ENCODE data around the gene APELA.
"Not testable (repeated sequence)": the region's sequence is repeated elsewhere in the genome, so short reads cannot be mapped to it uniquely, and the experiment has no call there.

Gene APELA

GRCh38 chr4:164935363-164935762 is 58.4 kb downstream of the APELA start:
- peak; percentile 50 for DNase-seq (ENCODE audit: low spot score)
- TF ChIP-seq, protein P1, sequence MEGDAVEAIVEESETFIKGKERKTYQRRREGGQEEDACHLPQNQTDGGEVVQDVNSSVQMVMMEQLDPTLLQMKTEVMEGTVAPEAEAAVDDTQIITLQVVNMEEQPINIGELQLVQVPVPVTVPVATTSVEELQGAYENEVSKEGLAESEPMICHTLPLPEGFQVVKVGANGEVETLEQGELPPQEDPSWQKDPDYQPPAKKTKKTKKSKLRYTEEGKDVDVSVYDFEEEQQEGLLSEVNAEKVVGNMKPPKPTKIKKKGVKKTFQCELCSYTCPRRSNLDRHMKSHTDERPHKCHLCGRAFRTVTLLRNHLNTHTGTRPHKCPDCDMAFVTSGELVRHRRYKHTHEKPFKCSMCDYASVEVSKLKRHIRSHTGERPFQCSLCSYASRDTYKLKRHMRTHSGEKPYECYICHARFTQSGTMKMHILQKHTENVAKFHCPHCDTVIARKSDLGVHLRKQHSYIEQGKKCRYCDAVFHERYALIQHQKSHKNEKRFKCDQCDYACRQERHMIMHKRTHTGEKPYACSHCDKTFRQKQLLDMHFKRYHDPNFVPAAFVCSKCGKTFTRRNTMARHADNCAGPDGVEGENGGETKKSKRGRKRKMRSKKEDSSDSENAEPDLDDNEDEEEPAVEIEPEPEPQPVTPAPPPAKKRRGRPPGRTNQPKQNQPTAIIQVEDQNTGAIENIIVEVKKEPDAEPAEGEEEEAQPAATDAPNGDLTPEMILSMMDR (IDR thresholded peaks at IDR 0.05; ENCODE audit: borderline replicate concordance, control extremely low read depth, extremely low read depth, insufficient read depth, missing control alignments), result peak; percentile 22
- in situ Hi-C loops (cut with MboI; ENCODE audit: low sequenced_read_pairs, unreplicated experiment), result no loop called here

DNA sequence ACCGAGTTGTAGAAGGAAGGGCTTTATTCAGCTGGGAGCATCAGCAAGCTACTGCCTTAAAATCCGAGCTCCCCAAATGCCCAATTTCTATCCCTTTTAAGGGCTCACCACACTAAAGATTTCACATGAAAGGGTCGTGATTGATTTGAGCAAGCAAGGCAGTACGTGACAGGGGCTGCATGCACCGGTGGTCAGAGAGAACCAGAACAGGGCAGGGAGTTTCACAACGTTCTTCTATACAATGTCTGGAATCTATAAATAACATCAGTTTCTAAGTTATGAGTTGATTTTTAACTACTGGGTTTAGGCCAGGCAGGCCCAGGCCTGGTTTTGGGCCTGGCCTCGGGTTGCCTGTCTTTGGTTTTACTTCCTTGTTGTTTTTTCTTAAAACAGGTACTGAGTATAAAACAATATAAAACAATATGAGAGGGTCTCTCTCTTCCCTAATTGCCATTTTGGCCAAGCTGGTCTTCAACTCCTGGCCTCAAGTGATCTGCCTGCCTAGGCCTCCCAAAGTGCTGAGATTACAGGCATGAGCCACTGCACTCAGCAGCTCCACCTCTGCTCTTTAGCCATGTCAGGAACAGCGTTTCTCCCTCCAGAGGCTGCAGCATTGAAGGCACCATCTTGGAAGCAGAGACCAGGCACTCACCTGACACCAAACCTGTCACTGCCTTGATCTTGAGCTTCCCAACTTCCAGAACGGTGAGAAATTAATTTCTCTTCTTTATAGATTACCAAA is 59.1 kb downstream of the APELA start:
- in situ Hi-C loops (cut with MboI; ENCODE audit: low sequenced_read_pairs, unreplicated experiment); DNase-seq (ENCODE audit: low spot score): not testable (repeated sequence)

DNA sequence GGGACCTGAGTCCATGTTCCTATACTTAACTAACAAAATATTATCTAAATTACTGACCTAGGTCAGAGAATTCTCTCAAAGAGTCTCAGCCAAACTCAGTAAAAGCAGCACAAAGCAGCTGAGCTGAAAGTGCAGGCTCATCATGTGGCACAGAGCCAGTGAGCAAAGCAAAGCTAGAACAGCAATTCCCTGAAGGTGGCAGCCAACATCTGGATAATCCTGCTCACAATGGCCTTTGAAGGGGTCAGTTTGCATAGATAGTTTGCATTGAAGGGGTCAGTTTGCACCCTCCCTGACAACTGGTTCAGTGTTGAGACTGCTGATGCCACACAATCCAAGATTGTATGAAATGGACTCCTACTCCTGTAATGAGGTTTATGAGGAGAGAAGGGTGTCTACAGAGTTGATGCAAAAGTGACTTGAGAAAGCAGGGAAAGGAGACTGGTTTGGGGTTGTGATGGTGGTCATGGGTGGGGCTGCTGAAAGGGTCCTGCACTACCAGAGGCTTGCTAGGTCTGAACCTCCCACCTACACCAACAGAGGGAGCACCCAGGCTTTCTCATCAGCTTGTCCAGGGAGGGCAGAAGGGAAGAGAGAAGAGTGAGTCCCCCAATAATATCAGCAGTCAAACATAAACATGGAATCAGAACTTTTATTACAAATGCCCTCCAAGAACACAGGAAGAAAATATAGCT is 60.7 kb downstream of the APELA start:
- no peak for DNase-seq (ENCODE audit: low spot score)
- in situ Hi-C loops (cut with MboI; ENCODE audit: low sequenced_read_pairs, unreplicated experiment), result no loop called here
- TF ChIP-seq, protein P1 (IDR thresholded peaks at IDR 0.05; ENCODE audit: borderline replicate concordance, control extremely low read depth, extremely low read depth, insufficient read depth, missing control alignments), result peak; percentile 48

GRCh38 chr4:164943192-164943591 is 66.2 kb downstream of the APELA start:
- TF ChIP-seq, protein P1 (IDR thresholded peaks at IDR 0.05; ENCODE audit: borderline replicate concordance, control extremely low read depth, extremely low read depth, insufficient read depth, missing control alignments), result no peak
- in situ Hi-C loops (cut with MboI; ENCODE audit: low sequenced_read_pairs, unreplicated experiment), result no loop called here
- DNase-seq (ENCODE audit: low spot score), result no peak

GRCh38 chr4:164945146-164945545 is 68.2 kb downstream of the APELA start:
- in situ Hi-C loops (cut with MboI; ENCODE audit: low sequenced_read_pairs, unreplicated experiment), result no loop called here
- DNase-seq (ENCODE audit: low spot score), result no peak
- TF ChIP-seq, protein P1 (IDR thresholded peaks at IDR 0.05; ENCODE audit: borderline replicate concordance, control extremely low read depth, extremely low read depth, insufficient read depth, missing control alignments), result no peak

DNA sequence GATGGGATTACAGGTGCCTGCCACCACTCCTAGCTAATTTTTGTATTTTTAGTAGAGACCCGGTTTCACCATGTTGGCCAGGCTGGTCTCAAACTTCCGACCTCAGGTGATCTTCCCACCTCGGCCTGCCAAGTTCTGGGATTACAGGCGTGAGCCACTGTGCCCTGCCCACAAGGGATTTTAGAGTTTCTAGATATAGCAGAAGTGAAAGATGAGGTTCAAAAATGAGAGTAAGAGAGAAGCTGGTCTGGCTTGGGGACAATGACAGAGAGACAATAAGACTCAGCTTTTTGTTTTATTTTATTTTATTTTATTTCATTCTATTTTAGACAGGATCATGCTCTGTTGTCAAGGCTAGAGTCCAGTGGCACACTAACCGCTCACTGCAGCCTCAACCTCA is 69.8 kb downstream of the APELA start:
- DNase-seq (ENCODE audit: low spot score), result no peak
- TF ChIP-seq, protein P1 (IDR thresholded peaks at IDR 0.05; ENCODE audit: borderline replicate concordance, control extremely low read depth, extremely low read depth, insufficient read depth, missing control alignments), result no peak
- in situ Hi-C loops (cut with MboI; ENCODE audit: low sequenced_read_pairs, unreplicated experiment), result no loop called here
